A673 (cell line): ENCODE measurements around the gene FOXE3. TPM values are rescaled to one million over a fixed set of nuclear protein-coding genes. Genes with fewer than 3 reads are reported as not detected.

Source experiments
- BruUV-seq: library from RNA; stranded (reverse); fragments of 400-500 nt; replicated peaks from 2 replicates; lab custom pipeline; 2021; lab: Mats Ljungman, UMichigan
- CTCF ChIA-PET: fragments of 300-600 bp; sonication (Branson Sonifier 250); formaldehyde crosslinking; loops from one replicate; lab custom pipeline; 2022; ENCODE audit warnings: antibody characterized with exemption; lab: Charles Lee
- POLR2A ChIA-PET: fragments of 300-600 bp; sonication (Branson Sonifier 250); formaldehyde crosslinking; loops from one replicate; lab custom pipeline; 2022; ENCODE audit warnings: antibody characterized with exemption; ENCODE audit not compliant: low non-redundant PET; lab: Charles Lee
- DNase-seq: peaks from one replicate; pipeline ENCODE4 v3.0.0-alpha.2; 2015; ENCODE audit warnings: low spot score
- H3K27ac ChIP-seq: fragments of 200-600 bp; sonication (generic); 2 replicates; pipeline ENCODE4 v1.5.1; 2016; ENCODE audit warnings: mixed run types, low read depth, mild to moderate bottlenecking, mixed read lengths, antibody characterized with exemption, low read length; ENCODE audit not compliant: poor library complexity, severe bottlenecking
- H3K27me3 ChIP-seq: fragments of 200-600 bp; sonication (generic); replicated peaks from 2 replicates; pipeline ENCODE4 v1.6.1; 2017; ENCODE audit warnings: mixed run types, low read depth, mild to moderate bottlenecking, mixed read lengths, antibody characterized with exemption, low read length; ENCODE audit not compliant: insufficient read depth, poor library complexity
- H3K36me3 ChIP-seq: fragments of 200-600 bp; sonication (generic); 2 replicates; pipeline ENCODE4 v1.6.1; 2016; ENCODE audit warnings: mixed run types, mild to moderate bottlenecking, mixed read lengths, antibody characterized with exemption, low read length; ENCODE audit not compliant: insufficient read depth, poor library complexity, severe bottlenecking
- H3K4me1 ChIP-seq: fragments of 200-600 bp; sonication (generic); 2 replicates; pipeline ENCODE4 v1.6.1; 2017; ENCODE audit warnings: mixed run types, mild to moderate bottlenecking, mixed read lengths, antibody characterized with exemption, low read length; ENCODE audit not compliant: insufficient read depth, poor library complexity, severe bottlenecking
- H3K4me3 ChIP-seq: fragments of 200-600 bp; sonication (generic); 2 replicates; pipeline ENCODE4 v1.5.1; 2016; ENCODE audit warnings: low read depth, mixed run types, mild to moderate bottlenecking, mixed read lengths, low read length; ENCODE audit not compliant: poor library complexity, severe bottlenecking
- H3K9me3 ChIP-seq: fragments of 200-600 bp; sonication (generic); 2 replicates; pipeline ENCODE4 v1.6.1; 2016; ENCODE audit warnings: mixed run types, low read depth, mild to moderate bottlenecking, mixed read lengths, antibody characterized with exemption, low read length; ENCODE audit not compliant: poor library complexity, severe bottlenecking
- EZH2 ChIP-seq: fragments of 200-600 bp; sonication (generic); IDR thresholded peaks from 2 replicates; pipeline ENCODE4 v1.6.1; 2017; ENCODE audit warnings: borderline replicate concordance, low read depth, mild to moderate bottlenecking, mixed read lengths, antibody characterized with exemption, low read length; ENCODE audit not compliant: poor library complexity, severe bottlenecking
- intact Hi-C: fragments of 100-400 bp; cut with micrococcal nuclease; formaldehyde crosslinking; loops from one replicate; pipeline ENCODE4 v1.10.0; 2022; ENCODE audit not compliant: unreplicated experiment
- total RNA-seq: library from RNA; stranded (reverse); gene quantifications from 2 replicates; pipeline ENCODE4 v1.2.3, GENCODE V29; 2021
- TF ChIP-seq, protein P1 (sequence below): fragments of 300-800, 200-600 bp; sonication (generic); conservative IDR thresholded peaks from 2 replicates; pipeline ENCODE4 v1.5.1; 2017; ENCODE audit warnings: low read depth, mild to moderate bottlenecking, antibody characterized with exemption, low read length, moderate library complexity, mixed read lengths

FOXE3 gene
- total RNA-seq, 1 experiment from 2014 or later = not detected

DNA sequence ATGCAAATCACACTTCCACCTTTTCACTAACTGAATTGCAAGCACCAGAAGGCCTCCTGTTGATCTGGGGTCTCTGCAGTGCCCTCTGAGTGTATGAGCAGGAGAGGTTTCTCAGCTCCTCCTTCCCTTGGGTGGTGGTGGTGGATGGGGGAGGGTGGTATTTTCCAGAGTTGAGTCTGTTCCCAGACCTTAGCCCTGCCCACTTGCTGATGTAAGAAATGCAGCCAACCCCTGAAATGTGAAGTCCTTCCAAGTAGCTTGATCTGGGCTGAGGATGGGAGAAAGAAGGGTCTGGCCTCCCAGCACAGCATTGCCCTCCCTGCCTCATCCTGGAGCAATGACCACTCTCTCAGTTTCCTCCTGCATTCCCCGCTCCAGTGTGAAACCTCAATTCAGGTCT lies 15.4 kb downstream of the FOXE3 start:
- ChIA-PET CTCF (interaction anchor here (0.9 to 2.6 kb wide), 6 partner anchors 11 to 297 kb away, joined by 3 to 53 read pairs (median 6); no protein-coding TSS in a partner anchor), POLR2A (no interaction called here)
- peaks cover 6% of the 10 kb centered on the region for H3K27me3 ChIP-seq
- DNase-seq = no peak
- no peak overlapping the region for H3K4me3 ChIP-seq
- no peak for TF ChIP-seq EZH2
- TF ChIP-seq, protein P1, sequence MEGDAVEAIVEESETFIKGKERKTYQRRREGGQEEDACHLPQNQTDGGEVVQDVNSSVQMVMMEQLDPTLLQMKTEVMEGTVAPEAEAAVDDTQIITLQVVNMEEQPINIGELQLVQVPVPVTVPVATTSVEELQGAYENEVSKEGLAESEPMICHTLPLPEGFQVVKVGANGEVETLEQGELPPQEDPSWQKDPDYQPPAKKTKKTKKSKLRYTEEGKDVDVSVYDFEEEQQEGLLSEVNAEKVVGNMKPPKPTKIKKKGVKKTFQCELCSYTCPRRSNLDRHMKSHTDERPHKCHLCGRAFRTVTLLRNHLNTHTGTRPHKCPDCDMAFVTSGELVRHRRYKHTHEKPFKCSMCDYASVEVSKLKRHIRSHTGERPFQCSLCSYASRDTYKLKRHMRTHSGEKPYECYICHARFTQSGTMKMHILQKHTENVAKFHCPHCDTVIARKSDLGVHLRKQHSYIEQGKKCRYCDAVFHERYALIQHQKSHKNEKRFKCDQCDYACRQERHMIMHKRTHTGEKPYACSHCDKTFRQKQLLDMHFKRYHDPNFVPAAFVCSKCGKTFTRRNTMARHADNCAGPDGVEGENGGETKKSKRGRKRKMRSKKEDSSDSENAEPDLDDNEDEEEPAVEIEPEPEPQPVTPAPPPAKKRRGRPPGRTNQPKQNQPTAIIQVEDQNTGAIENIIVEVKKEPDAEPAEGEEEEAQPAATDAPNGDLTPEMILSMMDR = no peak
- no peak overlapping the region for H3K27ac ChIP-seq
- H3K9me3 ChIP-seq = no peaks in the 10 kb centered on the region
- H3K4me1 ChIP-seq = peaks cover 32% of the 10 kb centered on the region
- BruUV-seq = no TSS peak
- H3K36me3 ChIP-seq = no peaks in the 10 kb centered on the region
- intact Hi-C loops = loop anchor here (10.0 kb wide), 1 partner anchor 153 kb away; no protein-coding TSS in a partner anchor

DNA sequence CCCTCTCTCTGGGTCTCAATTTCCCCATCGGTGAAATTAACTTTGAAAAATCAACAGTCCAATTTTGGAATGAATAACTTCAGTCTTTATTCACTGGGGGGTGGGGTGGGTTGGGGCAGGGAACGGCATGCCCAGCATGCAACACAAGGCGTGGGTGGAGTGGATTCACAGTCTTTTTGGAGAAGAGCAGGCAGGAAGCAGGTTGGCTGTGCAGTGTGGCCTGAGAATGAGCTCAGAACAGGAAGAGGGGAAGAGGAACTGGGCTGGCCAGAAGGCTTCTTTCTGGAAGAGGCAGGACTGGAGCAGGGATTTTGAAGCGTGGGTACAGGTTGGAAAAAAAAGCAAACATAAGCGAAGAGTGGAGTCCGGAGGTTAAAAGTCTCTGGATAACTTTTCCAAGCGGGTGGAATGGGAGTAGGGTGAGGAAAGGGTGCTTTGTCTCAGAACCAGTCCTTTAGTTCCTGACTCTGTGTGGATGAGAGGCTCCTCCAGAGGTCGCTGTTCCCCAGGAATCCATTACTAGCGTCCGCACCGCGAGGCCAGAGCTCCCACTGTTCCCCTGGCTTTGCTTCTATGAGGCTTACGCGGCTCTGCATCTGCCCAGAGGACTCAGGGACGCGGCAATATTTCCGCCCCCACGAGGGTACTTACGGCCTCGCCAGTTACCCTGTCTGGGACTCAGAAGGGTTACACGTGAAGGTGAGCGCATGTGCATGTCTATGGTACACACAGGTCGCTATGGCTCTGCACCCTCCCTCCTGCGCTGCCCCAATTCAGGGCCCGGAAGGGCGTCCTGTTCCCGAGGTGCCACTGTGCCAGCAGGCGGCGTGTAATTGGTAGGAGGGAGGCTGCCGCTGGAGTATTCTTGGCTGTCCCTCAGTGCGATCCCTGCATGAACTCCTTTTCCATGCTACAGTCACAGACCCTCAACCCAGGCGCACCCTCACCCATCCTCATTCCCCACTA lies 16.3 kb downstream of the FOXE3 start:
- TF ChIP-seq, protein P1 = peak; percentile 91
- no peak for TF ChIP-seq EZH2
- POLR2A ChIA-PET = interaction anchor here (0.6 kb wide), 1 partner anchor 11 kb away, joined by 3 read pairs; no protein-coding TSS in a partner anchor
- H3K27ac ChIP-seq = no peak overlapping the region
- no peaks in the 10 kb centered on the region for H3K9me3 ChIP-seq
- intact Hi-C loops = loop anchor here (1.0 to 10.0 kb wide), 3 partner anchors 152 to 294 kb away; no protein-coding TSS in a partner anchor
- H3K4me1 ChIP-seq = peaks cover 32% of the 10 kb centered on the region
- H3K36me3 ChIP-seq = no peaks in the 10 kb centered on the region
- peak; percentile 87 for DNase-seq
- CTCF ChIA-PET = interaction anchor here (0.6 to 2.6 kb wide), 12 partner anchors 8 to 296 kb away, joined by 3 to 53 read pairs (median 4); no protein-coding TSS in a partner anchor
- no peak overlapping the region for H3K4me3 ChIP-seq
- no TSS peak for BruUV-seq
- peaks cover 6% of the 10 kb centered on the region for H3K27me3 ChIP-seq

DNA sequence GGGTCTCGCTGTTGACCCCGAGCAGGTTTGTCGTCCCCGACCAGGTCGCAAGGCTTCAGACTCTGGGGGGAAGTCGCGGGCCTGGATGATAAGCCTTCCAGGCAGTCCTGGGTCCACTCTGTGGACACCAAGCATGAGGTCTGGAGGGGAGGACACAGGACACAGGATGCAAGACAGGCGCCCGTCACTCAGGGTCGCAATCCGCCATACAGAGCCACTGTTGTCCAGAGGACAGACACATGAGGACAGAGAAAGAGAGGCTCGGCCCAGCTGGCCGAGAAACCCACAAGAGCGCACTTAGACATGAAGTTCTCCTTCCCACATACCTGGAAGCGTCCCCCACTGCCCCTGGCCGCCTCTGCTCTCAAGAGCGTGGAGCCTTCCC lies 16.9 kb downstream of the FOXE3 start:
- ChIA-PET CTCF (interaction anchor here (0.9 to 2.6 kb wide), 8 partner anchors 9 to 296 kb away, joined by 3 to 53 read pairs (median 4); no protein-coding TSS in a partner anchor), POLR2A (no interaction called here)
- H3K4me3 ChIP-seq = no peak overlapping the region
- peaks cover 6% of the 10 kb centered on the region for H3K27me3 ChIP-seq
- intact Hi-C loops = loop anchor here (10.0 kb wide), 1 partner anchor 152 kb away; no protein-coding TSS in a partner anchor
- no peaks in the 10 kb centered on the region for H3K36me3 ChIP-seq
- TF ChIP-seq EZH2 = no peak
- TF ChIP-seq, protein P1 = no peak
- no peak overlapping the region for H3K27ac ChIP-seq
- BruUV-seq = no TSS peak
- H3K4me1 ChIP-seq = peaks cover 32% of the 10 kb centered on the region
- H3K9me3 ChIP-seq = no peaks in the 10 kb centered on the region
- DNase-seq = no peak
